H7 (cell line): ENCODE measurements around the gene ZNF275. TPM values are rescaled to one million over a fixed set of nuclear protein-coding genes. Genes with fewer than 3 reads are reported as not detected.

Experiments used
- DNase-seq: peaks from one replicate; pipeline ENCODE4 v3.0.0; 2012
- H3K27me3 ChIP-seq: 2 replicates; pipeline ENCODE4 v1.6.0; 2011; ENCODE audit warnings: mild to moderate bottlenecking, low read length; ENCODE audit not compliant: control insufficient read depth, insufficient read depth
- H3K36me3 ChIP-seq: replicated peaks from 2 replicates; pipeline ENCODE4 v1.5.1; 2011; ENCODE audit warnings: low read length; ENCODE audit not compliant: control insufficient read depth, insufficient read depth
- H3K4me3 ChIP-seq: 2 replicates; pipeline ENCODE4 v1.5.1; 2011; ENCODE audit warnings: low read depth, mild to moderate bottlenecking, control low read depth, low read length, moderate library complexity; ENCODE audit not compliant: insufficient read depth
- total RNA-seq: library from RNA; depleted of rRNA; stranded (reverse); fragments of >200 nt; shearing (Covaris generic); gene quantifications from 2 replicates; pipeline ENCODE4 v1.2.3, GENCODE V29; 2014

The ZNF275 gene
- total RNA-seq, 1 experiment from 2014 or later, result 5.1 TPM

- no peaks in the 10 kb centered on the region; the same call in 1 of the 2 replicates for H3K27me3 ChIP-seq
- DNase-seq, result no peak
- H3K36me3 ChIP-seq, result 0 out of 2 replicates have a peak, but pooled peaks cover 2% of the 10 kb centered on the region
- H3K4me3 ChIP-seq, result peak overlapping the region; percentile 69
Measured at GRCh38 chrX:153334654-153335295, 822 bp downstream of the ZNF275 start.

GRCh38 chrX:153336121-153336894 lies 2.4 kb downstream of the ZNF275 start:
- no peak overlapping the region for H3K4me3 ChIP-seq
- no peak for DNase-seq
- H3K36me3 ChIP-seq, result 0 out of 2 replicates have a peak, but pooled peaks cover 2% of the 10 kb centered on the region
- no peaks in the 10 kb centered on the region; the same call in 1 of the 2 replicates for H3K27me3 ChIP-seq

GRCh38 chrX:153336988-153337387 lies 3.0 kb downstream of the ZNF275 start:
- DNase-seq, result no peak
- Histone ChIP-seq H3K27me3 (no peaks in the 10 kb centered on the region; the same call in 1 of the 2 replicates), H3K36me3 (0 out of 2 replicates have a peak, but pooled peaks cover 2% of the 10 kb centered on the region), H3K4me3 (no peak overlapping the region)

DNA sequence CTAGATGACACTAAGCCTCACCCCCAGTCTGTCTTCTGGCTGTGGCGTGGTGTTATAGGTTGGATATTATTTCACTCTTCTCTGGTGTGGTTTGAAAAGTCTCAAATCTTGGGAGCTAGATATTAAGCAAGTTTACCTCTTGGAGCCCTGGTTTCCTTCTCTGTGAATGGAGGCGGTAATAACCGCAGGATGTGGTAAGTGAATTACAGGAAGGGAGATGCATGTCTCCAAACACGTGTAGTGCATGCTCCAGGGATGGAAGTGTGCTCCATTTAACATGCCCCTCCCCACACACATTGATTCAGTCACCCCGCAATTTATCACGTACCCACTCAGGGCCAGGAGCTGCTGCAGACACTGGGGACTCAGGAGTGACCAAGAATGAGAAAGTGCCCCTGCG lies 4.9 kb downstream of the ZNF275 start:
- DNase-seq, result no peak
- Histone ChIP-seq H3K36me3 (0 out of 2 replicates have a peak, but pooled peaks cover 4% of the 10 kb centered on the region), H3K27me3 (no peaks in the 10 kb centered on the region), H3K4me3 (no peak overlapping the region)

- Histone ChIP-seq H3K36me3 (peaks cover 4% of the 10 kb centered on the region; the same call in 1 of the 2 replicates), H3K27me3 (no peaks in the 10 kb centered on the region), H3K4me3 (no peak overlapping the region)
- DNase-seq, result no peak
Measured at GRCh38 chrX:153339662-153340061, 5.7 kb downstream of the ZNF275 start.

- Histone ChIP-seq H3K27me3 (no peaks in the 10 kb centered on the region), H3K4me3 (no peak overlapping the region), H3K36me3 (peaks cover 4% of the 10 kb centered on the region; the same call in 1 of the 2 replicates)
- no peak for DNase-seq
Measured at GRCh38 chrX:153340111-153340510, 6.2 kb downstream of the ZNF275 start.

DNA sequence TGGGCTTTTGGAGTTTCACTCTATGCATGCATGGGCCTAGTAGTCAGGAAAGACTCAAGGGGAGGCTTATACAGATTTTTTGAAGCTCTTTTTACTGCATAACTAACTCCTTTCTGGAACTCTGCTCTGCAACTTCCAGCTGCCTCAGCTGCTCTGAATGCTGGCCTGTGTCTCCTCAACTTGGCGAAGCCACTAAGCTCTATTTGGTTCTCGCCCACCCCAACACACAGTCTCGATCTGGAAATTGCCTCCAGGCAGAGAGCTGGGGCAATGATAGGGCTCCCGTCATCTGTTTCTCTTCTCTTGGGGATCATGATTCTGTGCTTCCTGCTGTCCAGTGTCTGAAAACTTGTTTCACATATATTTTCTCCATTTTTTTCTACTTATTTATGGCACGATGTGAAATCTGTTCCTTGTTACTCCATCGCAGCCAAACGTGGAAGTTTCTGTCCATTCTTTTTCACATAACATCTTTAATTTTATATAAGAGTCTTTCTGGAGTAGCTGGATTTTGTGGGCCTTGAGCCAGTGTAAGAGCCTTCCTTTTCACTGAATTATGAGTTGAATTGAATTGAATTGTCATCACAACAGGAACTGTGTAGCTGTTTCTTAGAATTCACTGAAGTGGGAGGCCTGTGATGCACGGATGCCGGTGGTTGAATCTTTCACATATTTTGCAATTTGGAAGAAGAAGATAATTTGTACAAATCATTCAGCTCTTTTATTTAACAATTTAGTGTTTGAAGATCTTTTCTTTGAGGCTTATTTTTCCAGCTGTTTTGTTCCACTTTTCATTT lies 9.0 kb downstream of the ZNF275 start:
- Histone ChIP-seq H3K36me3 (peaks cover 2% of the 10 kb centered on the region; the same call in 1 of the 2 replicates), H3K27me3 (no peaks in the 10 kb centered on the region), H3K4me3 (no peak overlapping the region)
- DNase-seq, result no peak

DNA sequence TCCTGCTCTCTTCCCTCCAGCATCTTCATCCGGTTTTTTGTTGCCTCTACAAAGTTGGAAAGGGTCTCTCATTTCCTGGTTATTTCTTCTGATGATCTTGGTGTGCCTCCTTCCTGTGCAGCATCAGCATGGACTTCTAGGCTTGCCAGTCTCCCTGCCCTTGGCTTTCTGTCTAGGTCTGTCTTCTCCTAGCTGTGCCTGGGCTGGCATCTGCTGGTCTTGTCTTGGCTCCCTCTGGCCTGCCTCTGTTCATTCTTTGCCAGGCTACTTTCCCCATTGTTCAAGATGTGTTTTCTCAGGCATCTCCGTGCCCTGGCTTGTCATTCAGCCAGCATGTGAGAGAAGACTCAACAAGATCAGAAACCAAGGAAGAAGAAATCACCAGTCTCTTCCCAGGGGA lies 9.7 kb downstream of the ZNF275 start:
- DNase-seq, result no peak
- no peak overlapping the region for H3K4me3 ChIP-seq

DNA sequence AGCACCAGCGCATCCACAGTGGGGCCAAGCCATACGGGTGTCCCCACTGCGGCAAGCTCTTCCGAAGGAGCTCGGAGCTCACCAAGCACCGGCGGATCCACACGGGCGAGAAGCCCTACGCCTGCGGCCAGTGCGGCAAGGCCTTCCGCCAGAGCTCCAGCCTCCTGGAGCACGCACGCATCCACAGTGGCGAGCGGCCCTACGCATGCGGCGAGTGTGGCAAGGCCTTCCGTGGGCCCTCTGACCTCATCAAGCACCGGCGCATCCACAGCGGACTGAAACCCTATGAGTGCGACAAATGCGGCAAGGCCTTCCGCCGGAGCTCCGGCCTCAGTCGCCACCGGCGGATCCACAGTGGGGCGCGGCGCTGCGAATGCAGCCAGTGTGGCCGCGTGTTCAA lies 13.6 kb downstream of the ZNF275 start:
- Histone ChIP-seq H3K36me3 (peaks cover 5% of the 10 kb centered on the region), H3K4me3 (no peak overlapping the region), H3K27me3 (no peaks in the 10 kb centered on the region)
- no peak for DNase-seq

More for the DNA sequence above, 9.7 kb downstream of the ZNF275 start:
- Histone ChIP-seq H3K36me3 (peaks cover 2% of the 10 kb centered on the region; the same call in 1 of the 2 replicates), H3K27me3 (no peaks in the 10 kb centered on the region)

DNA sequence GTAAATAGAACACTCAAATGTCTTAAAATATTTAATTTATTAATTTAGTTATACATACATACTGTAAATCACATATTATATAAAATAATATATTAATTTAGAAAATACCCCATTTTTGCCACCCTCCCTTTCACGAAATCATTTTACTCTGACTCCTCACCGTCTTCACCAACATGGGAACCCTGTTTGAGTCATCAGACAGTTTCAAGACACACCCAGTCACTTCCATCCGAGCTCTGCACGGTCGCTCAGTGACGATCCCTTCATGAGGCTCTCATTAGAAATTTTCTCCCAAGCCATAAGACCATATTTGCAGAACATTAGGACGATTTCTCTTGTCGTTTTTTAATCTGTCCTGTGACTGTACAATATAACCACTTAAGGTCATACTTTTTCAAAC lies 14.5 kb downstream of the ZNF275 start:
- Histone ChIP-seq H3K36me3 (peaks cover 5% of the 10 kb centered on the region), H3K4me3 (no peak overlapping the region), H3K27me3 (no peaks in the 10 kb centered on the region)
- DNase-seq, result no peak

- Histone ChIP-seq H3K4me3 (no peak overlapping the region), H3K36me3 (peaks cover 3% of the 10 kb centered on the region; the same call in 1 of the 2 replicates), H3K27me3 (no peaks in the 10 kb centered on the region)
- DNase-seq, result no peak
Measured at GRCh38 chrX:153349952-153350351, 16.0 kb downstream of the ZNF275 start.

DNA sequence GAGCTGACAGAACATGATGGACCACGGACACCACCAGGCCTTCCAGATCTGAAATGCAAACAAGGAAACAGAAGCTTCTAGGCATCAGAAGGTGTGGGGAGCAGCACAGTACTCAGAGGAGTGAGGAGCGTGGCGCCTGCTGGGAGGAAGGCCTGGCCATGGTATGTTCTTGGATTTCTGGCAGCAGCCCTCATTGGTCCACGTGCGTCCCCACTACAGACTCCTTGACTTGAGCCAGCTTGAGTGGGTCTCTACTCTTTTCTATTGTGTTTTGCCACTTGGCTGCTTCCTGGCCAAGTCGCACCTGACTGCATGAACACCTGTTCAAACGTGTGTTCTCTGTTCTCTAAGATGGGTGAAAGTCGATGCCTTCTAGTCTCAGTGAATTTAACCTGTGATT lies 18.0 kb downstream of the ZNF275 start:
- H3K27me3 ChIP-seq, result no peaks in the 10 kb centered on the region
- peaks cover 3% of the 10 kb centered on the region; the same call in 1 of the 2 replicates for H3K36me3 ChIP-seq
- no peak for DNase-seq
- no peak overlapping the region for H3K4me3 ChIP-seq

- H3K36me3 ChIP-seq, result peaks cover 3% of the 10 kb centered on the region; the same call in 1 of the 2 replicates
- no peak overlapping the region for H3K4me3 ChIP-seq
- H3K27me3 ChIP-seq, result no peaks in the 10 kb centered on the region
- DNase-seq, result no peak
Measured at GRCh38 chrX:153352858-153353257, 18.9 kb downstream of the ZNF275 start.

DNA sequence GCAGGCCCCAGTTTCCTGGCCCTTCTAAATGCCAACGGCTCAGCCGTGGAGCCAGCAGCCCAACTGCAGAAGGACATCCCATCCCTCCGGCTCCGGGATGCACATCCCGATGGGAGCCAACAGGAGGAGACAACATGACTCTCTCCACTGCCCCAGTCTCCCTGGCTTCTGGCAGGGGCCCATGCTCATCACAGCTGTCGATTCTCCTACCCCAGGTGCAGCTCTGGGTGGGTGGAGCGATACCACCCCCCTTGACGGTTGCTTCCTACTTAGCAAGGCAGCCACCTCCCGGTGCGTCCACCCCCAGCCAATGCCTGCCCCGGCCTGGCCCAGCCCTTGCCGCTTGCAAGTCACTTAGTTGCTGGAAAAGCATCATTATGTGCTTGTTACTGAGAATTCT lies 19.5 kb downstream of the ZNF275 start:
- DNase-seq, result peak; percentile 71
- Histone ChIP-seq H3K27me3 (no peaks in the 10 kb centered on the region), H3K4me3 (no peak overlapping the region), H3K36me3 (peaks cover 3% of the 10 kb centered on the region; the same call in 1 of the 2 replicates)
